Measurements from ENCODE around the gene SMPD3.

Gene SMPD3

GRCh38 chr16:68355447-68356248, 92.7 kb downstream of the SMPD3 start:
- DNase-seq (ENCODE audit: low spot score) = no peak

- DNase-seq (ENCODE audit: low spot score) = no peak
Measured at GRCh38 chr16:68354816-68355215, 93.5 kb downstream of the SMPD3 start.

- DNase-seq (ENCODE audit: low spot score) = no peak
Measured at GRCh38 chr16:68353366-68353765, 94.9 kb downstream of the SMPD3 start.

GRCh38 chr16:68351991-68352431, 96.3 kb downstream of the SMPD3 start:
- no peak for DNase-seq (ENCODE audit: low spot score)

GRCh38 chr16:68351463-68351862, 96.8 kb downstream of the SMPD3 start:
- no peak for DNase-seq (ENCODE audit: low spot score)

GRCh38 chr16:68350813-68351350, 97.4 kb downstream of the SMPD3 start:
- no peak for DNase-seq (ENCODE audit: low spot score)

- no peak for DNase-seq (ENCODE audit: low spot score)
Measured at GRCh38 chr16:68349838-68350410, 98.4 kb downstream of the SMPD3 start.

- DNase-seq (ENCODE audit: low spot score) = no peak
Measured at GRCh38 chr16:68348639-68349445, 99.5 kb downstream of the SMPD3 start.

- no peak for DNase-seq (ENCODE audit: low spot score)
Measured at GRCh38 chr16:68347605-68348004, 100.7 kb downstream of the SMPD3 start.

GRCh38 chr16:68346892-68347480, 101.3 kb downstream of the SMPD3 start:
- DNase-seq (ENCODE audit: low spot score) = no peak

GRCh38 chr16:68345958-68346635, 102.2 kb downstream of the SMPD3 start:
- DNase-seq (ENCODE audit: low spot score) = no peak

- DNase-seq (ENCODE audit: low spot score) = no peak
Measured at GRCh38 chr16:68345351-68345810, 102.9 kb downstream of the SMPD3 start.

GRCh38 chr16:68344252-68344651, 104.1 kb downstream of the SMPD3 start:
- DNase-seq (ENCODE audit: low spot score) = no peak

GRCh38 chr16:68343137-68343536, 105.2 kb downstream of the SMPD3 start:
- DNase-seq (ENCODE audit: low spot score) = no peak

GRCh38 chr16:68342620-68343019, 105.7 kb downstream of the SMPD3 start:
- no peak for DNase-seq (ENCODE audit: low spot score)

GRCh38 chr16:68339214-68339613, 109.1 kb downstream of the SMPD3 start:
- no peak for DNase-seq (ENCODE audit: low spot score)

- no peak for DNase-seq (ENCODE audit: low spot score)
Measured at GRCh38 chr16:68338326-68339119, 109.8 kb downstream of the SMPD3 start.

GRCh38 chr16:68335175-68335574, 113.1 kb downstream of the SMPD3 start:
- peak; percentile 59 for DNase-seq (ENCODE audit: low spot score)

- no peak for DNase-seq (ENCODE audit: low spot score)
Measured at GRCh38 chr16:68332411-68333121, 115.7 kb downstream of the SMPD3 start.

GRCh38 chr16:68331879-68332410, 116.4 kb downstream of the SMPD3 start:
- peak; percentile 44 for DNase-seq (ENCODE audit: low spot score)

Data from GM03348 (cell line).